H9 (cell line): ENCODE data around the gene BAMBI. TPM values are rescaled to one million over a fixed set of nuclear protein-coding genes. Genes with fewer than 3 reads are reported as not detected.

Experiments used
- DNase-seq: peaks from one replicate; pipeline ENCODE4 v3.0.0-alpha.2; 2017
- H2AFZ ChIP-seq: one replicate; pipeline ENCODE4 v1.6.1; 2013; ENCODE audit warnings: mild to moderate bottlenecking, low read length, control low read depth, moderate library complexity
- H2AK5ac ChIP-seq: 2 replicates; pipeline ENCODE4 v1.6.1; 2013; ENCODE audit warnings: low read length, control low read depth, mixed read lengths; ENCODE audit not compliant: insufficient read length
- H2BK120ac ChIP-seq: one replicate; pipeline ENCODE4 v1.6.1; 2013; ENCODE audit warnings: low read depth, mild to moderate bottlenecking, low read length, control low read depth, inconsistent platforms; ENCODE audit not compliant: poor library complexity, severe bottlenecking
- H2BK12ac ChIP-seq: 2 replicates; pipeline ENCODE4 v1.6.1; 2013; ENCODE audit warnings: low read length, control low read depth, mixed read lengths, low read depth; ENCODE audit not compliant: insufficient read length
- H2BK15ac ChIP-seq: 2 replicates; pipeline ENCODE4 v1.6.1; 2013; ENCODE audit warnings: low read depth, low read length, control low read depth
- H2BK20ac ChIP-seq: one replicate; pipeline ENCODE4 v1.6.1; 2013; ENCODE audit warnings: low read depth, mild to moderate bottlenecking, low read length, control low read depth, inconsistent platforms; ENCODE audit not compliant: poor library complexity, severe bottlenecking
- H2BK5ac ChIP-seq: 2 replicates; pipeline ENCODE4 v1.6.1; 2013; ENCODE audit warnings: low read length, control low read depth, mixed read lengths; ENCODE audit not compliant: insufficient read length
- H3K14ac ChIP-seq: 2 replicates; pipeline ENCODE4 v1.6.1; 2013; ENCODE audit warnings: low read length, control low read depth; ENCODE audit not compliant: insufficient read depth
- H3K18ac ChIP-seq: 2 replicates; pipeline ENCODE4 v1.6.1; 2013; ENCODE audit warnings: low read depth, mild to moderate bottlenecking, mixed read lengths, low read length, control low read depth; ENCODE audit not compliant: insufficient read length
- H3K23ac ChIP-seq: 2 replicates; pipeline ENCODE4 v1.6.1; 2013; ENCODE audit warnings: low read length, control low read depth, mixed read lengths, low read depth; ENCODE audit not compliant: insufficient read length
- H3K23me2 ChIP-seq: 2 replicates; pipeline ENCODE4 v1.6.1; 2013; ENCODE audit warnings: low read depth, mild to moderate bottlenecking, mixed read lengths, low read length, control low read depth; ENCODE audit not compliant: insufficient read length, poor library complexity, severe bottlenecking
- H3K27ac ChIP-seq: 2 replicates; pipeline ENCODE4 v1.5.1; 2013; ENCODE audit warnings: low read length, control low read depth, mixed read lengths, low read depth; ENCODE audit not compliant: insufficient read length
- H3K27me3 ChIP-seq: 2 replicates; pipeline ENCODE4 v1.6.1; 2013; ENCODE audit warnings: low read length, control low read depth, inconsistent platforms; ENCODE audit not compliant: insufficient read depth
- H3K4ac ChIP-seq: 2 replicates; pipeline ENCODE4 v1.6.1; 2013; ENCODE audit warnings: low read depth, mild to moderate bottlenecking, control low read depth, inconsistent platforms, low read length, moderate library complexity
- H3K4me1 ChIP-seq: 2 replicates; pipeline ENCODE4 v1.6.1; 2013; ENCODE audit warnings: low read length, control low read depth, inconsistent platforms; ENCODE audit not compliant: insufficient read depth
- H3K4me2 ChIP-seq: 2 replicates; pipeline ENCODE4 v1.6.1; 2013; ENCODE audit warnings: low read length, control low read depth, mixed read lengths; ENCODE audit not compliant: insufficient read length, insufficient read depth
- H3K56ac ChIP-seq: 2 replicates; pipeline ENCODE4 v1.6.1; 2013; ENCODE audit warnings: low read depth, mild to moderate bottlenecking, mixed read lengths, low read length, control low read depth; ENCODE audit not compliant: insufficient read length
- H3K79me1 ChIP-seq: 2 replicates; pipeline ENCODE4 v1.6.1; 2013; ENCODE audit warnings: low read depth, mild to moderate bottlenecking, moderate library complexity, low read length, control low read depth, inconsistent platforms; ENCODE audit not compliant: insufficient read depth, poor library complexity, severe bottlenecking
- H3K79me2 ChIP-seq: 2 replicates; pipeline ENCODE4 v1.6.1; 2013; ENCODE audit warnings: low read length, control low read depth, inconsistent platforms; ENCODE audit not compliant: insufficient read depth
- H3K9ac ChIP-seq: 2 replicates; pipeline ENCODE4 v1.6.1; 2013; ENCODE audit warnings: low read length, control low read depth, mixed read lengths; ENCODE audit not compliant: insufficient read length; ENCODE audit errors: extremely low read depth
- H3K9me3 ChIP-seq: one replicate; pipeline ENCODE4 v1.6.1; 2013; ENCODE audit warnings: low read depth, low read length, inconsistent platforms; ENCODE audit not compliant: control insufficient read depth
- H3T11ph ChIP-seq: one replicate; pipeline ENCODE4 v1.6.1; 2013; ENCODE audit warnings: mild to moderate bottlenecking, low read length, control low read depth, inconsistent platforms
- H4K20me1 ChIP-seq: one replicate; pipeline ENCODE4 v1.6.1; 2013; ENCODE audit not compliant: control insufficient read depth, insufficient read length, insufficient read depth
- H4K5ac ChIP-seq: 2 replicates; pipeline ENCODE4 v1.6.1; 2013; ENCODE audit warnings: low read depth, mild to moderate bottlenecking, mixed read lengths, low read length, control low read depth; ENCODE audit not compliant: insufficient read length
- H4K8ac ChIP-seq: replicated peaks from 2 replicates; pipeline ENCODE4 v1.6.1; 2013; ENCODE audit warnings: low read length, control low read depth, mixed read lengths, low read depth; ENCODE audit not compliant: insufficient read length
- H4K91ac ChIP-seq: 2 replicates; pipeline ENCODE4 v1.6.1; 2013; ENCODE audit warnings: low read depth, mild to moderate bottlenecking, moderate library complexity, mixed read lengths, low read length, control low read depth; ENCODE audit not compliant: insufficient read length
- H3K27ac Mint-ChIP-seq, 3 experiments: 2 replicates in 2 of 3; 3 replicates in 1 of 3; pipeline ENCODE4 v1.8.0; 2020 to 2021; ENCODE audit warnings: mixed read lengths in 3 of 3, mild to moderate bottlenecking in 1 of 3, moderate library complexity in 1 of 3
- H3K27me3 Mint-ChIP-seq: 2 replicates; pipeline ENCODE4 v1.8.0; 2021; ENCODE audit warnings: low read depth, mild to moderate bottlenecking, moderate library complexity, mixed read lengths
- H3K36me3 Mint-ChIP-seq, 3 experiments: 2 replicates in 2 of 3; 3 replicates in 1 of 3; pipeline ENCODE4 v1.8.0; 2020 to 2021; ENCODE audit warnings: low read depth in 3 of 3, mixed read lengths in 3 of 3; ENCODE audit not compliant: insufficient read depth in 1 of 3
- H3K4me1 Mint-ChIP-seq, 2 experiments: 2 replicates each; pipeline ENCODE4 v1.8.0; 2020; ENCODE audit warnings: mixed read lengths in 2 of 2
- H3K4me3 Mint-ChIP-seq, 2 experiments: 2 replicates in 1 of 2; 3 replicates in 1 of 2; pipeline ENCODE4 v1.8.0; 2020 to 2021; ENCODE audit warnings: mild to moderate bottlenecking in 2 of 2, mixed read lengths in 2 of 2, moderate library complexity in 1 of 2
- H3K9me3 Mint-ChIP-seq, 2 experiments: 2 replicates in 1 of 2; 3 replicates in 1 of 2; pipeline ENCODE4 v1.8.0; 2020; ENCODE audit warnings: mild to moderate bottlenecking in 2 of 2, mixed read lengths in 2 of 2, moderate library complexity in 1 of 2
- CTCF ChIP-seq: fragments of 200-600 bp; sonication (generic); conservative IDR thresholded peaks from 3 replicates; pipeline ENCODE4 v1.8.0; 2021; ENCODE audit warnings: antibody characterized with exemption, mild to moderate bottlenecking
- WGBS: extraction: QIAGEN DNeasy Blood & Tissue Kit; methylation state at CpG from one replicate; pipeline ENCODE4 v1.1.7; 2013; ENCODE audit warnings: missing lambda C conversion rate, low lambda C conversion rate, mixed read lengths; ENCODE audit not compliant: insufficient read length; ENCODE audit errors: extremely low coverage; 5-methylcytosine and 5-hydroxymethylcytosine counted together
- total RNA-seq: library from RNA; stranded (reverse); gene quantifications from 2 replicates; pipeline ENCODE4 v1.2.1, GENCODE V29; 2021

Gene BAMBI
- total RNA-seq, 1 experiment from 2014 or later: 16.8 TPM

- no peaks in the 10 kb centered on the region for H3K9me3 Mint-ChIP-seq
- Histone ChIP-seq H3K18ac (no peak overlapping the region), H2BK15ac (no peak overlapping the region), H2BK12ac (no peak overlapping the region), H3K27me3 (no peaks in the 10 kb centered on the region), H3K79me2 (no peaks in the 10 kb centered on the region), H3K23me2 (no peaks in the 10 kb centered on the region), H4K20me1 (no peaks in the 10 kb centered on the region), H4K8ac (no peak overlapping the region), H3K14ac (no peak overlapping the region), H3K4me1 (no peaks in the 10 kb centered on the region), H4K5ac (no peak overlapping the region), H3K56ac (no peak overlapping the region), H3K9ac (no peak overlapping the region), H3T11ph (no peak overlapping the region), H3K9me3 (no peaks in the 10 kb centered on the region), H4K91ac (no peak overlapping the region), H2AK5ac (no peak overlapping the region), H2BK120ac (no peak overlapping the region), H3K23ac (no peak overlapping the region), H3K4me2 (no peak overlapping the region), H3K27ac (no peak overlapping the region), H3K79me1 (no peaks in the 10 kb centered on the region), H2AFZ (no peak overlapping the region), H2BK5ac (no peak overlapping the region), H2BK20ac (no peak overlapping the region), H3K4ac (no peak overlapping the region)
- WGBS: no CpG with 5 or more reads among the region's 2 CpGs
- H3K27me3 Mint-ChIP-seq: no peaks in the 10 kb centered on the region
- H3K4me1 Mint-ChIP-seq: no peaks in the 10 kb centered on the region
- no peak overlapping the region for H3K4me3 Mint-ChIP-seq
- no peak overlapping the region for H3K27ac Mint-ChIP-seq
- no peak for TF ChIP-seq CTCF
- no peak for DNase-seq
- H3K36me3 Mint-ChIP-seq: no peaks in the 10 kb centered on the region
These were observed 36.8 kb upstream of the BAMBI start for GRCh38 chr10:28640551-28640950.
